ENCODE results near the gene CENATAC.
"Not testable (repeated sequence)": the region's sequence is repeated elsewhere in the genome, so short reads cannot be mapped to it uniquely, and the experiment has no call there.

The CENATAC gene

GRCh38 chr11:119057000-119057769 is 59.2 kb downstream of the CENATAC start, which contains the start of gene HYOU1:
HYOU1 (minus strand) TSS chr11:119057205; CDS start chr11:119056160, 1,045 bp downstream.
- peak; percentile 99 for DNase-seq

- DNase-seq, result not testable (repeated sequence)
Observed at GRCh38 chr11:119059128-119059527, 61.2 kb downstream of the CENATAC start.

- DNase-seq, result no peak
Observed at GRCh38 chr11:119061256-119061655, 63.3 kb downstream of the CENATAC start.

- DNase-seq, result no peak
Observed at GRCh38 chr11:119062779-119063178, 64.8 kb downstream of the CENATAC start.

GRCh38 chr11:119065369-119065768 is 67.4 kb downstream of the CENATAC start:
- DNase-seq, result peak; percentile 74

Measured in activated effector memory CD4-positive, alpha-beta T cell treated with anti-CD3 and anti-CD28 coated beads, Interleukin-2, amount 50 U/mL, for 16 hours (primary cell).